HG03175 (cell line): ENCODE data around the gene WFDC1.

ENCODE experiments used
- ATAC-seq: cut with Tn5 transposase; IDR thresholded peaks from one replicate; pipeline ENCODE4 v1.9.1; 2021; ENCODE audit warnings: mild to moderate bottlenecking, moderate library complexity; ENCODE audit not compliant: unreplicated experiment

Gene WFDC1

DNA sequence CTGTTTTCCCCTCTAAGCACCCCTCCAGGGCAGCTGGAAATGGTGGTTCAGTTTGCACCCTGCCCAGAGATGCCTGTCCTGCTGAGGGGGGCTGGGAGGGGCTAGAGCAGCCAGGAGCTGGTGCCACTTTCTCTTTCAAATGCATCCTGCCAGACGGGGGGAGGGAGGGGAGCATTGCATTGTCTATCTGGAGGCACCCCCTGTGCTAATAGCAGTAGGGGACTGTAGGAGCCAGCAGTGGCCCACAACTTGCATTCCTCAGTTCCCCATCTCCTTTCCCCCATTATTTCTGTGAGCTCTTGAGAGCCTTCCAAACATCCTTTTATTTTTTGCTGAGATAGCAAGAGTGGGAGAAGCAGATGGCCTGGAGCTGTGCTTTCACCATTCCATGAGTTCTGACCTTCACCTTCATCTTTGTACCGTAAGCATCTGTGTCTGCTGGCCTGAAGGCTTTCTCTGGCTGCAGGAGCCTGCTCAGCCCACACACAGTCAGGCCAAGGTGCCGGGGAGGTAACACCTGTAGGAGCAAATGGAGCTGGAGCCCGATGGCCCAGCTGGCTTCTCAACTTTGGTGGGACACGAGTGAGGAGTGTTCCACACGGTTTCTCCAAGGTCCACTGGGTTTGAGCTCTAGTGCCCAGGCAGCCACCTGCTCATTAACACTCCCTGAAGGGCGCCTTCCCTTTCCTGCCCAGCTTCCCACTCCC is 5.2 kb downstream of the WFDC1 start:
- ATAC-seq, result no peak

DNA sequence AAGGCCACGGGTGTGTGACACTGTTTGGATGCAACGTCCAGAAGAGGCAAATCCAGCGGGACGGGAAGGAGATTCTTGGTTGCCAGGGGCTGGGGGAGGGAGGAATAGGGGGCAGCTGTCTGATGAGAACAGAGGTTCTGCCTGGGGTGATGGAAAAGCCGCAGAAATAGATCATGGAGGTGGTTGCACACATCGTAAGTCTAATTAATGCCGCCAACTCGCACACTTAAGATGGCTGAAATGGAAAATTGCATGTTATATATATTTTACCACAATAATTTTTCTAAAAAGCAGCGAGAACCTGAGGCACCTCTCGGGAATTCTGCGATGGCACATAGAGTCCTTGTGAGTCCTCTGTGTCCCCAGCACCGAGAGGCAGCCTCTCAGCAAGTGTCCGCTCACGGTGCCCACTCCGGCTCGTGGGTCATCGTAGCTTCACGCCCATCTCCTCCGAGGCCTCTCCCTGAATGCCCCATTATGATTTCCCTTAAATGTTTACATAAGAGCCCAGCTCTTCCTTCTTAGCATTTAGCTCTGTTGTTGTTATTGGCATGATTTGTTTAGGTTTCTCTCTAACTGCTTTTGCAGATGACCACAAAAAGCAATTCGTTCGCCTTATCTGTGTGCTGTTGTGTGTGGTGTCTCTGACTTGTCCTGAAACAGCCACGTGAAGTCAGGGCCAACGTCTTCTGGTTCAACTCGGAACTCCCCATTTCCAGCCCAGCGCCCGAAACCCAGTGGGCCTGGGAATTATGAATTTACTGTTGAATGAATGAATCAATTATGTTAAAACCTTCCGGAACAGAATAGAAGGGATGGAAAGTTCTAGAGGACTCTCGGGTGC is 7.7 kb downstream of the WFDC1 start:
- ATAC-seq, result no peak

DNA sequence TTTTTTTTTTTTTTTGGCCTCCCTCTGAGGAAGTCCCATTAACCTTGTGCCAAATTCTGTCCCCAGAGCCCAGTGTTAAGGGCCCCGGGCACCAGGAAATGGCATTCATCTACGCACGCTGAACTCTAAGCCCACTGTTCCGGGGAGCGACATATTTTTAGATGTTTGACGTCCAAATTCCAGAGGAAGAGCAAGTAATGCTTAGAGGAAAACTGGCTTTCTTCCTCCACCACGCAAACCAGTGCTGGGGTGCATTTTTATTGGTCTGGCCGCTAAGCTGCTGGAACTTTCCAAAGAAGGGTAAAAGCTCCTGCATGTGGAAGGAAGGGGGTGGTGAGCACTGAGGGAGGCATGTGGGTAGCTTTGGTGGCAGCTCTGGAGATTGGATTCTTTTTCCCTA is 8.3 kb downstream of the WFDC1 start:
- ATAC-seq, result no peak

DNA sequence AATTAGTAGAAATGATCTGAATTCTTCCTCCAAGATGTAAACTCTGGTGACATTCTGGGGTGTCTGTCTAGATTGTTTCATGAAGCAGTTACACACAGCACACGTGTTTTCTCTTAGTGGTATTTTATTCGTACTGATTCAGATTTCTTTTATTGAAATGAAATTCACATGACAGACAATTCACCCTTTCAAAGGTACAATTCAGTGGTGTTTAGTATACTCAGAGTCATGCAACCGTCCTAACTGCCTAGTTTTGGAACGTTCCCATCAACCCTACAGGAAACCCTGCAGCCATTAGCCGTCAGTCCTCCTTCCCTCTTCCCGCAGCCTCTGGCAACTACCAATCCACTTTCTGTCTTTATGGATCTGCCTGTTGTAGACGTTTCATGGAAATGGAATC is 8.8 kb downstream of the WFDC1 start:
- no peak for ATAC-seq

DNA sequence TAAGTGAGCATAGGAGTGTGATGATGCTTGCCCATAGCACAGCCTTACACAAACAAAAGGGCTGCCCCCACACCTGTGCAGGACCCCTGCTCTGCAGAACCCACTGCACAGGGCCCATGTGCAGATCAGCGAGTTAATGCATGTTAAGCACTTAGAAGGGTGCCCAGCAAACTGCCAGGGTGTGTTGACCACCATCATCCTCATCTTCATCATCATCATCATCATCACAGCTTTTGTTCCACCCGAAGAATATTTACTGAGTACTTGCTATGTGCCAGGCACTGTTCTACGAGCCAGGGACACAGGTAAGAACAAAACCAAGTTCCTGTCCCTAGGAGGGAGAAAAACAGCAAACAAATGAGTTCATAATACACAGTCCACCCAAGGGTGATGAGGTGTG is 11.9 kb downstream of the WFDC1 start:
- no peak for ATAC-seq

- ATAC-seq, result no peak
Observed at GRCh38 chr16:84307209-84307954, 12.7 kb downstream of the WFDC1 start.

DNA sequence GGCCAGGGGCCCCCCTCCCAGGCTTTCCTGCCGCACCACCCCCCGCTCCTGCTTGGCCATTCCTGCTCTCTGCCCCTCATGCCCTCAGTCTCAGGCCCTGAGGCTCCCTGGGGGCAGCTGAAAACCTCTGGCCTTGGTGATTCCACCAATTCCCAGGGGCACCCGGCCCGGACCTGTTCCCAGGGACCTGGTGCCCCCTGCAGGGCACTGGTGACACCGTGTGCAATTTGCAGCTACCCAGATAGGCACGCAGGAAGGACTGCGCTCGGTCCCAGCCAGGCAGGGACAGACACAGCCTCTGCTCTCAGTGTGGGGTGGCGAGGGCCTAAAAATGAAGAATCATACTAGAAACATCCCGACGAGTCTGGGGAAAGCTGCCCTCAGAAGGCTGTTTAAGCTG is 13.4 kb downstream of the WFDC1 start:
- no peak for ATAC-seq

GRCh38 chr16:84310642-84311041 is 16.0 kb downstream of the WFDC1 start:
- no peak for ATAC-seq

DNA sequence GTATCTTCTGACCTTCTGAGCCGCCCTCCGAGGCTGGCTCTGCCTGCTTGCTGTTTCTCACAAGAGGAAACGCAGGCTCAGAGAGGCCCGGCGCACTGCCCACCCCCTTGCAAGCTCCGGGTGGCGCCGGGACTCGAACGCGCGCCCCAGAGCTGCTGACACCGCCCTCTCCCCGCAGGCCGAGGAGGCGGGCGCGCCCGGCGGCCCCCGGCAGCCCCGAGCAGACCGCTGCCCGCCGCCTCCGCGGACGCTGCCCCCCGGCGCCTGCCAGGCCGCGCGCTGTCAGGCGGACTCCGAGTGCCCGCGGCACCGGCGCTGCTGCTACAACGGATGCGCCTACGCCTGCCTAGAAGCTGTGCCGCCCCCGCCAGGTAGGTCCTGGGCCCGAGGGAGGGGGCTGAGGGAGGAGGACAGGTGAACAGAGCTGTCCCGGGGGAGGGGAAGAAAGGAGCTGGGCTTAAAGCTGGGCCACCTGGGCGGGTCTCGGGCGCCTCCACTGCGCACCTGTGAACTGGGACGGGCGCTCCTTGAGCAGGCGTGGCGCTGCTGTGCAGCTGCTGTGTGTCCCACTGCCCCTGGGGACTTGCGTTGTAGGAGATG is 18.2 kb downstream of the WFDC1 start:
- ATAC-seq, result no peak

DNA sequence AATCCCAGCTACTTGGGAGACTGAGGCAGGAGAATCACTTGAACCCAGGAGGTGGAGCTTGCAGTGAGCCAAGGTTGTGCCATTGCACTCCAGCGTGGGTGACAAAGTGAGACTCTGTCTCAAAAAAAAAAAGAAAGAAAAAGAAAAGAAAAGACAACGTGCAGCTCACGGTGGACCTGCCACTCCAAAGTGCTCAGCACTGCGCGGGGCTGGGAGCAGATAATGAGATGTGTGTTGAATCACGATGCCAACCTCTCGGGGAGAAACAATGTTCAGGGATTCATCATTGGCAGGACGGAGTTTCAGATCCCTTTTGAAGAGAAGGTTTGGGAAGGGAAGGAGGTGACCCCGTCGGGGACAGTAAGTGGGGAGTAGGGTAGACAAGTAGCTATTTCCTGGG is 19.2 kb downstream of the WFDC1 start:
- no peak for ATAC-seq

GRCh38 chr16:84314373-84314772 is 19.7 kb downstream of the WFDC1 start:
- no peak for ATAC-seq

DNA sequence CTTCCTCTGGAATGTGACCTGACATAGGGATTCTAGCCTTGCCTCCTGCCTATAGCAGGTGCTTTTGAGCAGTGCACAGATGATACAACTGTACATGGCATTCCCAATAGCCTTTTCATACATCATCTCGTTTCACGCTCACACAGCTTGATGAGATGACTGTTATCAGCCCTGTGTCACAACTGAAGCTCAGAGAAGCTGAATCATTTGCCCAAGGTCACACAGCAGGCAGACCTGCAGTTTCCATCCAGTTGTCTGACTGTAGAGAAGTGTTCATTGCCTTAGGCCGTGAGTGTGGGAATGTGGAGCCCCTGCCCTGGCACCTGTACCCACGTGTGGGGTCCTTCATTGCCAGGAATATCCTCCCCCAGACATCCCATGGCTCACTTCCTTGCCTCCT is 20.1 kb downstream of the WFDC1 start:
- no peak for ATAC-seq

GRCh38 chr16:84315422-84315821 is 20.7 kb downstream of the WFDC1 start:
- no peak for ATAC-seq

DNA sequence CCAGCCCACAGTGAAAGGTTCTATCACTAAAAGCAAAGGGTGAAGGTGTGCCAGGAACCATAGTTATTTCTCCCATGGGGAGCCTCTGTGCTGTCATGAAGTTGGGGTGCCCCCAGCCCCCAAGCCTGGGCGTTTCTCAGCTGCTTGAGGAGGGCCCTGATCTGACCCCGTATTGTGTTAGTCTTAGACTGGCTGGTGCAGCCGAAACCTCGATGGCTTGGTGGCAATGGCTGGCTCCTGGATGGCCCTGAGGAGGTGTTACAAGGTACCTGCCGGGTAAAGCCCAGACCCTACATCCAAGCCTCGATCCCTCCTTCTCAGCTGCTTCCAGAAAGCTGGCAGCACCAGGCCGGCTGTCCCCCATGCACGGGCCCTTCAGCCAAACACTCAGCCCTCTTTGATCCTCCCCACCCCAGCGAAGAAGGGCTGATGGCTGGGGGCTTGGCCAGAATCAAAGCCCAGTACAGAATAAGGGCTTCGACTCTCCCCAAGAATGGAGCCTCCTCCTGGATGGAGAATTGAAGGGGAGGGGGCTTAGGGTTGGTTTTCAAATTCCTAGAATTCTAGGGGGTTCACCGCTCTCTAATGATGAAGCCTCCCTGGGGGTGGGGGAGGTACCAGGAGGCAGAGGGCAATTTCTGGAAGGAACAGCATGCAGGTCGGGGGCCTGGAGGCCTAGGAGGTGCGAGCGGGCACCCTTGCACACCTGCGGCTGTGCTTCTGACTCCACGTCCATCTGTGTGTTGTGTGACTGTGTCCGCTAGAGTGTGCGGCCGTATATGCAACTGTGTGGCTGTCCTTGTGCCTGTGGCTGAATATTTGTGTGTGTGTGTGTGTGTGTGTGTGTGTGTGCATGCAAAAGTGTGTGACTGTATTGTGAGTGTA is 23.7 kb downstream of the WFDC1 start:
- no peak for ATAC-seq

GRCh38 chr16:84319146-84319760 is 24.6 kb downstream of the WFDC1 start:
- no peak for ATAC-seq

- no peak for ATAC-seq
Observed at GRCh38 chr16:84320511-84320910, 25.8 kb downstream of the WFDC1 start.

DNA sequence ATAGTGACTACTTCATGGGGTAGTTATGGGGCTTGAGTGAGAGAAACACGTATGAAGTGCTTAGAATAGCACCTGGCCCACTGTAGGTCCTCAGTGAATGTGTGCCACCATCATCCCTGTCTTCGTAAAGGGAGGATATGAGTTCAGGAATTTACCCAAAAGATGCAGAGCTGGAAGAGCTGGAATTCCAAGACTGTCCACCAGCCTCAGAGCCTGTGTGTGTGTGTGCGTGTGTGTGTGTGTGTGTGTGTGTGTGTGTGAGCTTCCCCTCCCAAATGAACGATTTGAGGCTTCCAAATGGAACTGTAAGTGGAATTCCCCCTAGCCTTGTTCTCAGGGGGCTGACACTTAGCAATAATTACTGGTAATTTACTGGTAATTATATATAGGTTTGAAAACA is 27.3 kb downstream of the WFDC1 start:
- no peak for ATAC-seq

GRCh38 chr16:84322749-84323148 is 28.1 kb downstream of the WFDC1 start:
- no peak for ATAC-seq

DNA sequence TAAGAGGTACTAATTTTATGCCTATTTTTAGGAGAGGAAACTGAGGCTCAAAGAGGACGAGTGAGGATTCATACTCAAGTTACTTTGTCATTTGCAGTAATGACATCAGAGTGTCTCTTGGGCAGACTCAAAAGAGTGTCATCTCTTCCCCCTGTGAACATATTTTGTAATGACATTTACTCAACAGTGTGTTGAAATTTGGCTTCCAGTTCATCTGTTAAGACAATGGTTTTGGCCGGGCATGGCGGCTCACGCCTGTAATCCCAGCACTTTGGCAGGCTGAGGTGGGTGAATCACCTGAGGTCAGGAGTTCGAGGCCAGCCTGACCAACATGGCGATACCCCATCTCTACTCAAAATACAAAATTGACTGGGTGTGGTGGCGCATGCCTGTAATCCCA is 28.9 kb downstream of the WFDC1 start:
- ATAC-seq, result no peak
